ENCODE measurements around the gene ITFG2. TPM values are rescaled to one million over a fixed set of nuclear protein-coding genes. Genes with fewer than 3 reads are reported as not detected.

ITFG2 gene
- total and polyA plus RNA-seq, 2 donors from 2014 or later: 23.6 to 48.2 TPM

GRCh38 chr12:2854669-2855453, 42.4 kb downstream of the ITFG2 start:
- Histone ChIP-seq H3K27ac (ENCODE audit: low read depth in 2 of 2, low read length in 2 of 2) (no peak overlapping the region), H3K36me3 (ENCODE audit: control insufficient read depth in 2 of 3, insufficient read depth in 3 of 3, low read length in 3 of 3) (peaks cover 0 to 6% (median 0%) of the 10 kb centered on the region in 3 donors), H3K4me3 (ENCODE audit: low read length in 3 of 3) (no peak overlapping the region), H3K4me1 (ENCODE audit: control insufficient read depth in 2 of 3, insufficient read depth in 2 of 3, low read depth in 1 of 3, low read length in 3 of 3) (peaks cover 0 to 1% (median 0%) of the 10 kb centered on the region in 3 donors), H3K9me3 (ENCODE audit: control insufficient read depth in 2 of 3, insufficient read depth in 1 of 3, low read length in 3 of 3) (no peaks in the 10 kb centered on the region), H3K27me3 (ENCODE audit: control insufficient read depth, insufficient read depth, low read length) (no peaks in the 10 kb centered on the region), H3K9ac (ENCODE audit: low read length in 3 of 3) (no peak overlapping the region)
- intact Hi-C loops (cut with DNase I): loop anchor here (10.0 kb wide), 1 partner anchor 180 kb away; no protein-coding TSS in a partner anchor
- DNase-seq: no peak
- no peak for TF ChIP-seq CTCF (IDR thresholded peaks at IDR 0.05; ENCODE audit: borderline replicate concordance, extremely low read depth, insufficient read depth)
- FAIRE-seq: no peak

- no peak overlapping the region for H3K9ac ChIP-seq (ENCODE audit: low read length in 3 of 3)
- TF ChIP-seq CTCF (IDR thresholded peaks at IDR 0.05; ENCODE audit: borderline replicate concordance, extremely low read depth, insufficient read depth): no peak
- peaks cover 0 to 6% (median 0%) of the 10 kb centered on the region in 3 donors for H3K36me3 ChIP-seq (ENCODE audit: control insufficient read depth in 2 of 3, insufficient read depth in 3 of 3, low read length in 3 of 3)
- DNase-seq (no peak), FAIRE-seq (no peak)
- H3K4me1 ChIP-seq (ENCODE audit: control insufficient read depth in 2 of 3, insufficient read depth in 2 of 3, low read depth in 1 of 3, low read length in 3 of 3): no peaks in the 10 kb centered on the region
- no peak overlapping the region for H3K4me3 ChIP-seq (ENCODE audit: low read length in 3 of 3)
- no peaks in the 10 kb centered on the region for H3K27me3 ChIP-seq (ENCODE audit: control insufficient read depth, insufficient read depth, low read length)
- H3K9me3 ChIP-seq (ENCODE audit: control insufficient read depth in 2 of 3, insufficient read depth in 1 of 3, low read length in 3 of 3): no peaks in the 10 kb centered on the region
- intact Hi-C loops (cut with DNase I): loop anchor here (10.0 kb wide), 1 partner anchor 179 kb away; no protein-coding TSS in a partner anchor
- no peak overlapping the region for H3K27ac ChIP-seq (ENCODE audit: low read depth in 2 of 2, low read length in 2 of 2)
Observed at GRCh38 chr12:2855546-2855945, 43.1 kb downstream of the ITFG2 start.

- H3K9me3 ChIP-seq (ENCODE audit: control insufficient read depth in 2 of 3, insufficient read depth in 1 of 3, low read length in 3 of 3): no peaks in the 10 kb centered on the region
- no peak for DNase-seq
- H3K9ac ChIP-seq (ENCODE audit: low read length in 3 of 3): no peak overlapping the region
- no peak for TF ChIP-seq CTCF (IDR thresholded peaks at IDR 0.05; ENCODE audit: borderline replicate concordance, extremely low read depth, insufficient read depth)
- H3K36me3 ChIP-seq (ENCODE audit: control insufficient read depth in 2 of 3, insufficient read depth in 3 of 3, low read length in 3 of 3): peaks cover 0 to 6% (median 0%) of the 10 kb centered on the region in 3 donors
- intact Hi-C loops (cut with DNase I): loop anchor here (10.0 kb wide), 1 partner anchor 179 kb away; no protein-coding TSS in a partner anchor
- no peak for FAIRE-seq
- no peaks in the 10 kb centered on the region for H3K4me1 ChIP-seq (ENCODE audit: control insufficient read depth in 2 of 3, insufficient read depth in 2 of 3, low read depth in 1 of 3, low read length in 3 of 3)
- H3K27ac ChIP-seq (ENCODE audit: low read depth in 2 of 2, low read length in 2 of 2): no peak overlapping the region
- H3K27me3 ChIP-seq (ENCODE audit: control insufficient read depth, insufficient read depth, low read length): no peaks in the 10 kb centered on the region
- H3K4me3 ChIP-seq (ENCODE audit: low read length in 3 of 3): no peak overlapping the region
Observed at GRCh38 chr12:2856051-2856450, 43.6 kb downstream of the ITFG2 start.

Data from kidney (tissue), 14 donors.